Kidney (tissue), 14 donors: ENCODE data around the gene CDH11. TPM values are rescaled to one million over a fixed set of nuclear protein-coding genes. Genes with fewer than 3 reads are reported as not detected.

Experiments used
- DNase-seq, 5 donors: peaks; one replicate each; pipeline ENCODE4 v3.0.0-alpha.2; 2013 to 2020
- FAIRE-seq: peaks from 2 replicates; lab custom pipeline; 2012; peaks lifted over from hg19 to GRCh38; lab: Jason Lieb, UNC
- H3K27ac ChIP-seq, 2 donors: one replicate each; pipeline ENCODE4 v1.7.0; 2013; ENCODE audit warnings: low read depth in 2 of 2, low read length in 2 of 2, inconsistent platforms in 1 of 2
- H3K27me3 ChIP-seq: one replicate; pipeline ENCODE4 v1.7.1; 2013; ENCODE audit warnings: low read length, inconsistent platforms; ENCODE audit not compliant: control insufficient read depth, insufficient read depth
- H3K36me3 ChIP-seq, 3 donors: one replicate each; pipeline versions ENCODE4 v1.7.0 to v1.7.1; 2013; ENCODE audit warnings: low read length in 3 of 3, control low read depth in 1 of 3, inconsistent platforms in 1 of 3; ENCODE audit not compliant: insufficient read depth in 3 of 3, control insufficient read depth in 2 of 3
- H3K4me1 ChIP-seq, 3 donors: one replicate each; pipeline versions ENCODE4 v1.7.0 to v1.7.1; 2013; ENCODE audit warnings: low read length in 3 of 3, inconsistent platforms in 1 of 3, low read depth in 1 of 3; ENCODE audit not compliant: control insufficient read depth in 2 of 3, insufficient read depth in 2 of 3
- H3K4me3 ChIP-seq, 3 donors: one replicate each; pipeline versions ENCODE4 v1.7.0 to v1.8.1; 2013; ENCODE audit warnings: low read length in 3 of 3, control low read depth in 1 of 3, inconsistent platforms in 1 of 3
- H3K9ac ChIP-seq, 3 donors: one replicate each; pipeline versions ENCODE4 v1.7.0 to v1.7.1; 2013; ENCODE audit warnings: low read length in 3 of 3, control low read depth in 1 of 3, inconsistent platforms in 1 of 3
- H3K9me3 ChIP-seq, 3 donors: one replicate each; pipeline versions ENCODE4 v1.7.0 to v1.7.1; 2013; ENCODE audit warnings: low read length in 3 of 3, control low read depth in 1 of 3, inconsistent platforms in 1 of 3; ENCODE audit not compliant: control insufficient read depth in 2 of 3, insufficient read depth in 1 of 3
- intact Hi-C: fragments of 100-400 bp; cut with DNase I; formaldehyde crosslinking; loops from one replicate; pipeline ENCODE4 v1.11.1; 2022
- polyA plus RNA-seq: library from polyadenylated mRNA; stranded (reverse); fragments of 350-450 nt; fragmentation: Illumina TruSeq; extraction: RNeasy Lipid Tissue Mini Kit (QIAGEN cat#74804); gene quantifications from one replicate; pipeline ENCODE4 v1.2.3, GENCODE V29; 2014; ENCODE audit warnings: low read depth, low replicate concordance; ENCODE audit not compliant: insufficient read depth
- total RNA-seq: library from RNA; stranded (reverse); fragmentation: NEBNext Ultra II Directional; extraction: Animal tissue kit (Norgen Biotek cat#: 25700); gene quantifications from one replicate; pipeline ENCODE4 v1.2.1, GENCODE V29; 2021
- TF ChIP-seq, protein P1 (sequence below): IDR thresholded peaks from 3 replicates; pipeline ENCODE4 v1.5.1; 2012; ENCODE audit warnings: mild to moderate bottlenecking, moderate library complexity, borderline replicate concordance; ENCODE audit not compliant: insufficient read depth; ENCODE audit errors: extremely low read depth
- donor health status: control.
- donor health status: control.
- donor health status: control.
- donor health status: control.
- donor health status: control.
- donor health status: DM: yes; HTN: yes; CAD: no.
- donor health status: Normal renal cell carcinoma (clear cell type).

Gene CDH11
- total and polyA plus RNA-seq, 2 donors from 2014 or later = 3.0 to 44.9 TPM

DNA sequence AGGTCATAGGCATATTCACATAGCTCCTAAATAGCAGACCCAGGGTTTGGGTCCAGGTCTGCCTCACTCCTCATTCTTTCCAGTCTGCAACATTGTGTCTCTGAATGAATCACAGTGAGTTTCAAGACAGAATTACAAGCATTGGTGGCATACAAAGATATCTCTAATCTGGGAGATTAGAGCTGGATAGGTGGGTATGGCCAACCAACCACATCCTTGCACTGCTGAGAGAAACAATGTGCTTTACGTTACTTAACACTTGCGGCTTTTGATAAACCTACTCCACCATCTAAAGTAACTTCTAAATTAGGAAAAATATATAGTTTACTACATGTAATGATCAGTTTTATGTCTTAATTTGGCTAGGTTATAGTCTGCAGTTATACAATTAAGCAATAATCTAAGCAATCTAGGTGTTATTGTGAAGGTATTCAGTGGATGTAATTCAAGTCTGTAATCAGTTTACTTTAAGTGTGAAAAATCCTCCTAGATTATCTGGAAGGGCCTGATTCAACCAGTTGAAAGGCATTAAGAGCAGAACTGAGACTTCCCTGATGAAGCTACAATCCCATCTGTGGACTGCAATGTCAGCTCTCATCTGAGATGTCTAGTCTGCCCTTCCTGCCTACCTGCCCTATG is 26.7 kb downstream of the CDH11 start:
- Histone ChIP-seq H3K36me3 (peaks cover 0 to 6% (median 0%) of the 10 kb centered on the region in 3 donors), H3K9ac (no peak overlapping the region), H3K27ac (no peak overlapping the region), H3K4me3 (no peak overlapping the region), H3K4me1 (no peaks in the 10 kb centered on the region), H3K9me3 (no peaks in the 10 kb centered on the region), H3K27me3 (no peaks in the 10 kb centered on the region)
- DNase-seq (no peak), FAIRE-seq (no peak)
- intact Hi-C loops = no loop called here
- TF ChIP-seq, protein P1, sequence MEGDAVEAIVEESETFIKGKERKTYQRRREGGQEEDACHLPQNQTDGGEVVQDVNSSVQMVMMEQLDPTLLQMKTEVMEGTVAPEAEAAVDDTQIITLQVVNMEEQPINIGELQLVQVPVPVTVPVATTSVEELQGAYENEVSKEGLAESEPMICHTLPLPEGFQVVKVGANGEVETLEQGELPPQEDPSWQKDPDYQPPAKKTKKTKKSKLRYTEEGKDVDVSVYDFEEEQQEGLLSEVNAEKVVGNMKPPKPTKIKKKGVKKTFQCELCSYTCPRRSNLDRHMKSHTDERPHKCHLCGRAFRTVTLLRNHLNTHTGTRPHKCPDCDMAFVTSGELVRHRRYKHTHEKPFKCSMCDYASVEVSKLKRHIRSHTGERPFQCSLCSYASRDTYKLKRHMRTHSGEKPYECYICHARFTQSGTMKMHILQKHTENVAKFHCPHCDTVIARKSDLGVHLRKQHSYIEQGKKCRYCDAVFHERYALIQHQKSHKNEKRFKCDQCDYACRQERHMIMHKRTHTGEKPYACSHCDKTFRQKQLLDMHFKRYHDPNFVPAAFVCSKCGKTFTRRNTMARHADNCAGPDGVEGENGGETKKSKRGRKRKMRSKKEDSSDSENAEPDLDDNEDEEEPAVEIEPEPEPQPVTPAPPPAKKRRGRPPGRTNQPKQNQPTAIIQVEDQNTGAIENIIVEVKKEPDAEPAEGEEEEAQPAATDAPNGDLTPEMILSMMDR = no peak

DNA sequence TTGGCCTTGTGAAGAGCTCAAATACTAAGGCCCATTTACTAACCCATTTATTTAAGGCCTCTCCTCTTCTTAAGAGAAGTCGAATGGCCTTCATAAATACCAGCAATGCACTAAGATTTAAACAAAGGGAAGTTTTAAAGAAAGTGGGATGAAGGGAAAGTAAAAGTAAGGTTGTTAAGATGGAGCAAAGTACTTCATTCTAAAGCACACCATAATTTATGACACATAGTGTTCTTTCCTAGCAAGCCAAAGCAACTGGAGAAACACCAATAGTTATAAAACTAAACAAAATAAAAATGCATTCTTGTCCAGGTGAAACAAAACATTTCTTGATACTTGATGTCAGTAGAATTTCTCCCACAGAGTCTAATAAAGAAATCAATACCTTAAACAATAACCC is 27.9 kb downstream of the CDH11 start:
- FAIRE-seq = no peak
- no peak overlapping the region for H3K4me3 ChIP-seq
- intact Hi-C loops = no loop called here

DNA sequence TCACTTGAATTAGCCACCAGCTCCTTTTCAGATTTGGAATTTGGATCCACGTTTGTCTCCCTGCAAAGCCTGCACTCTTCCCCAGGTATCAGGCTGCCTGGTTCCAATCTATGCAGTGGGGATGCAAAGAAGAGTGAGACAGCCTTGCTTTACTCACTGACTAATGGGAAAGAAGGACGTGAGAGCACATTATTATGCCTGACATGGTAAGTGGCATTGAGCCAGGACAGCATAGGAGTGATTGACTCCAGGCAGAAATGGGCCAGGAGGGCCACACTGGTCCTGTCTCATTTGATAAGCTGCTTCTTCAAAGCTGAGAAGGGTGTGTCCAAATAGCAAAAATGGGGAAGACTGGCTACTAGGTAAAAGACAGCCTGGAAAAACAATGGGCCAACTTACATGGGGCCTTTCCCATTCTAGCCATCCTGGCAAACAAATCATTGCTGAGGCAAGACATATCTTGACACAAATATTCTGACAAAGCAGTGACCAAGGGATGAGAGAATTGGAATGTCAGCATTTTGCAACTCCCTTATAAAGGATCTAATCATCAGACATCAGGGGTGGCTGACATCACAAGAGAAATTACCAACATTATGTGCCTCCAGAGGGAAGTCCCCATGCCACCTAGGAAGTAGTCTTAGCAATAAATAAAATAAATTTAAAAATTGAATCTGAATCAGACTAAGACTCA is 38.6 kb downstream of the CDH11 start:
- Histone ChIP-seq H3K27ac (no peak overlapping the region), H3K36me3 (no peaks in the 10 kb centered on the region), H3K9me3 (no peaks in the 10 kb centered on the region), H3K4me3 (no peak overlapping the region), H3K27me3 (no peaks in the 10 kb centered on the region), H3K9ac (no peak overlapping the region), H3K4me1 (no peaks in the 10 kb centered on the region)
- DNase-seq (no peak), FAIRE-seq (no peak)
- TF ChIP-seq, protein P1 = no peak
- intact Hi-C loops = no loop called here

More for the DNA sequence above, 27.9 kb downstream of the CDH11 start:
- H3K27ac ChIP-seq = no peak overlapping the region
- H3K4me1 ChIP-seq = no peaks in the 10 kb centered on the region
- H3K9ac ChIP-seq = no peak overlapping the region
- TF ChIP-seq, protein P1 = no peak
- H3K36me3 ChIP-seq = peaks cover 0 to 6% (median 0%) of the 10 kb centered on the region in 3 donors
- no peaks in the 10 kb centered on the region for H3K27me3 ChIP-seq
- DNase-seq = no peak
- no peaks in the 10 kb centered on the region for H3K9me3 ChIP-seq
